ENCODE results near the gene LRG1. TPM values are rescaled to one million over a fixed set of nuclear protein-coding genes. Genes with fewer than 3 reads are reported as not detected.

Gene LRG1
- total and polyA plus RNA-seq, 9 of the 15 experiments (the other 6 are each of a cell fraction or from before 2014, with no cell fraction given): 1.5 to 11.9 (median 8.7) TPM

DNA sequence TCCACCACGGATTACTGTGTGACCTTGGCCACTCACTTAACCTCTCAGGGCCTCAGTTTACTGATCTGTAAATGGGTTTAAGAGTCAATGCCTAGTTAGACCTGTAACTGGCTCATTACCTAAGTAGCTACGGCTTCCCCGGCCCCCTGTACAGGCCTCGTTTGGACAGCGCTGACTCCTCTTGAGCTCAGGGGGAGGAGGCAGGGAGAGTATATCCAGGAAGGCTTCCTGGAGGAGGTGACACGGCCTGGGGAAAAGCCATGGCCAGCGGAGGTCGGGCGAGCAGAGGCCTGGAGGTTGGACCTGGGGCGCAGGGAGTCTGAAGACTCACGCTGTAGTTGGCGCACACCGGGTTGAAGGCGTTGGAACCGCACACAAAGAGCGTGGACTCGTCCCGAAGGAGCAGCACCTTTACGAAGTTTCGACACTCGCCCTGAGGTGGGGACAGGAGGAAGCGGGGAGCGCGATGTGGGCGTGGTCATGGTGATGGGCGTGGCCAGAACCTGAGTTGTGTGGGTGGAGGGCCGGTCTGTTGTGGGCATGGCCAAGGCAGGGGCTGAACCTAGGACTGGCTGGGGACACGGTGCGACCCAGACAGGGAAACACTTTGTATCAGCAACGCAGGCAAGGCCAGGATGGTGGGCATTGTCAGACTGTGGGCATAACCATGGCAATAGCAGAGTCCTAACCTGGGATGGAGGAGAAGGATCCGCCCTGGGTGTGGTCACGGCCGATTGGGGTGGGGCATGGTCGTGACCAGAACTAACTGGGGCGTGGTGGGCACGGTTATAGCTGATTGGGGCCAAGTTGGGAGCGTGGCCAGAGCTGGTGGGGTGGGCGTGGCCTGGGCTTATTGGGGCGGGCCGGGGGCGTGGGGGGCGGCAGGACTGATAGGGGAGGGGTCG, 16.1 kb upstream of the LRG1 start (continued):
- TF ChIP-seq, protein P1, sequence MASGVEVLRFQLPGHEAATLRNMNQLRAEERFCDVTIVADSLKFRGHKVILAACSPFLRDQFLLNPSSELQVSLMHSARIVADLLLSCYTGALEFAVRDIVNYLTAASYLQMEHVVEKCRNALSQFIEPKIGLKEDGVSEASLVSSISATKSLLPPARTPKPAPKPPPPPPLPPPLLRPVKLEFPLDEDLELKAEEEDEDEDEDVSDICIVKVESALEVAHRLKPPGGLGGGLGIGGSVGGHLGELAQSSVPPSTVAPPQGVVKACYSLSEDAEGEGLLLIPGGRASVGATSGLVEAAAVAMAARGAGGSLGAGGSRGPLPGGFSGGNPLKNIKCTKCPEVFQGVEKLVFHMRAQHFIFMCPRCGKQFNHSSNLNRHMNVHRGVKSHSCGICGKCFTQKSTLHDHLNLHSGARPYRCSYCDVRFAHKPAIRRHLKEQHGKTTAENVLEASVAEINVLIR (CRISPR knock-in tag; IDR thresholded peaks at IDR 0.05): no peak
- TF ChIP-seq SRSF9 (IDR thresholded peaks at IDR 0.05; ENCODE audit: borderline replicate concordance, low read depth, low read length): no peak
- TF ChIP-seq CBFA2T3 (IDR thresholded peaks at IDR 0.05): no peak
- no peak for TF ChIP-seq PTTG1 (tag; IDR thresholded peaks at IDR 0.05; ENCODE audit: low read depth)
- no peak for TF ChIP-seq MEF2D (tag; conservative IDR thresholded peaks at IDR 0.05; ENCODE audit: low read depth)
- TF ChIP-seq, protein P2, sequence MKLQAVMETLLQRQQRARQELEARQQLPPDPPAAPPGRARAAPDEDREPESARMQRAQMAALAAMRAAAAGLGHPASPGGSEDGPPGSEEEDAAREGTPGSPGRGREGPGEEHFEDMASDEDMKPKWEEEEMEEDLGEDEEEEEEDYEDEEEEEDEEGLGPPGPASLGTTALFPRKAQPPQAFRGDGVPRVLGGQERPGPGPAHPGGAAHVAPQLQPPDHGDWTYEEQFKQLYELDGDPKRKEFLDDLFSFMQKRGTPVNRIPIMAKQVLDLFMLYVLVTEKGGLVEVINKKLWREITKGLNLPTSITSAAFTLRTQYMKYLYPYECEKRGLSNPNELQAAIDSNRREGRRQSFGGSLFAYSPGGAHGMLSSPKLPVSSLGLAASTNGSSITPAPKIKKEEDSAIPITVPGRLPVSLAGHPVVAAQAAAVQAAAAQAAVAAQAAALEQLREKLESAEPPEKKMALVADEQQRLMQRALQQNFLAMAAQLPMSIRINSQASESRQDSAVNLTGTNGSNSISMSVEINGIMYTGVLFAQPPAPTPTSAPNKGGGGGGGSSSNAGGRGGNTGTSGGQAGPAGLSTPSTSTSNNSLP (IDR thresholded peaks at IDR 0.05; ENCODE audit: borderline replicate concordance, low read depth, low read length): no peak
- no peak for TF ChIP-seq KLF6 (CRISPR knock-in tag; IDR thresholded peaks at IDR 0.05; ENCODE audit: borderline replicate concordance)
- no peak for TF ChIP-seq GTF2E2 (tag; IDR thresholded peaks at IDR 0.05)
- TF ChIP-seq ZBTB1 (CRISPR knock-in tag; IDR thresholded peaks at IDR 0.05; ENCODE audit: borderline replicate concordance, low read depth): no peak
- no peak for TF ChIP-seq SUPT5H (IDR thresholded peaks at IDR 0.05)
- peak; percentile 73 to 96 for TF ChIP-seq RCOR1 (IDR thresholded peaks at IDR 0.05; ENCODE audit: borderline replicate concordance in 1 of 2, low read depth in 2 of 2, low read length in 2 of 2)
- no peak for TF ChIP-seq RBBP5 (IDR thresholded peaks at IDR 0.05; ENCODE audit: borderline replicate concordance, insufficient read depth, low read length, poor library complexity, severe bottlenecking)
- TF ChIP-seq, protein P3, sequence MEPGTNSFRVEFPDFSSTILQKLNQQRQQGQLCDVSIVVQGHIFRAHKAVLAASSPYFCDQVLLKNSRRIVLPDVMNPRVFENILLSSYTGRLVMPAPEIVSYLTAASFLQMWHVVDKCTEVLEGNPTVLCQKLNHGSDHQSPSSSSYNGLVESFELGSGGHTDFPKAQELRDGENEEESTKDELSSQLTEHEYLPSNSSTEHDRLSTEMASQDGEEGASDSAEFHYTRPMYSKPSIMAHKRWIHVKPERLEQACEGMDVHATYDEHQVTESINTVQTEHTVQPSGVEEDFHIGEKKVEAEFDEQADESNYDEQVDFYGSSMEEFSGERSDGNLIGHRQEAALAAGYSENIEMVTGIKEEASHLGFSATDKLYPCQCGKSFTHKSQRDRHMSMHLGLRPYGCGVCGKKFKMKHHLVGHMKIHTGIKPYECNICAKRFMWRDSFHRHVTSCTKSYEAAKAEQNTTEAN (CRISPR knock-in tag; IDR thresholded peaks at IDR 0.05): no peak
- TF ChIP-seq, protein P4, sequence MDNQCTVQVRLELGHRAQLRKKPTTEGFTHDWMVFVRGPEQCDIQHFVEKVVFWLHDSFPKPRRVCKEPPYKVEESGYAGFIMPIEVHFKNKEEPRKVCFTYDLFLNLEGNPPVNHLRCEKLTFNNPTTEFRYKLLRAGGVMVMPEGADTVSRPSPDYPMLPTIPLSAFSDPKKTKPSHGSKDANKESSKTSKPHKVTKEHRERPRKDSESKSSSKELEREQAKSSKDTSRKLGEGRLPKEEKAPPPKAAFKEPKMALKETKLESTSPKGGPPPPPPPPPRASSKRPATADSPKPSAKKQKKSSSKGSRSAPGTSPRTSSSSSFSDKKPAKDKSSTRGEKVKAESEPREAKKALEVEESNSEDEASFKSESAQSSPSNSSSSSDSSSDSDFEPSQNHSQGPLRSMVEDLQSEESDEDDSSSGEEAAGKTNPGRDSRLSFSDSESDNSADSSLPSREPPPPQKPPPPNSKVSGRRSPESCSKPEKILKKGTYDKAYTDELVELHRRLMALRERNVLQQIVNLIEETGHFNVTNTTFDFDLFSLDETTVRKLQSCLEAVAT (IDR thresholded peaks at IDR 0.05): 0 out of 4 replicates have a peak, but pooled peaks of 1 of the 2 experiments have one; percentile 9
- no peak for TF ChIP-seq ZNF282 (CRISPR knock-in tag; IDR thresholded peaks at IDR 0.05)
- no peak for TF ChIP-seq ZNF197 (CRISPR knock-in tag; IDR thresholded peaks at IDR 0.05; ENCODE audit: low read depth)
- TF ChIP-seq TEAD2 (tag; IDR thresholded peaks at IDR 0.05): no peak
- TF ChIP-seq TARDBP (IDR thresholded peaks at IDR 0.05): no peak
- 0 out of 2 replicates have a peak, but pooled peaks have one; percentile 3 for TF ChIP-seq ZNF12 (CRISPR knock-in tag; IDR thresholded peaks at IDR 0.05)
- TF ChIP-seq HDAC3 (IDR thresholded peaks at IDR 0.05; ENCODE audit: borderline replicate concordance, partially characterized antibody): no peak
- TF ChIP-seq TAF9B (IDR thresholded peaks at IDR 0.05; ENCODE audit: partially characterized antibody): no peak
- TF ChIP-seq CBFA2T2 (conservative IDR thresholded peaks at IDR 0.05): no peak
